ENCODE results near the gene TLX2.

Gene TLX2

DNA sequence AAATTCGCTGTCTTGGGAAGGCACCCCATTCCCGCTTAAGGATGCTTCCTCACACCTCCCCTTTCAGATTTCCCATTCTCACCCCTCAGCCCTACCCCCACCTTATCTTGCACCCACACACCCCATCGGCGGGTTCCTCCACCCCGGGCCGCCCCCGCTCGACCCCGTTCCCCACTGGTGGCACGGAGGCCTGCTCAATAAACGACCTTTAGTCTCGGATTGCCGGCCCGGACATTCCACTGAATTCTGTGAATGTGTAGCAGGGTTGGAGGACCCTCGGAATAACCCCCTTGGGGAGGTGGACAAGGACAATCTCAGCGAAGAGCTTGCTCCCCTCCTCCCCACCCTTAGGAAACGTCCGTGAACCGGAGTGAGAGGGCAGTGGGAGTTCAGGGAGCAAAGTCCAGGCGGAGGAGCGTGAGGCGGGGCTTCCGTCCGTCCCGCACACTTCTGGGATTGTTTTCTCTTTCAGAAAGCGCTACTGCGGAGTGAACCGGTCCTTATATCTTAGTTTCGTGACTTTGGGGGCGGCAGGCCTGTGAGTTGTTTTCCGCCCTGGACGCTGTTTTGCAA, 12.0 kb upstream of the TLX2 start:
- H3K27me3 ChIP-seq (ENCODE audit: insufficient read depth, poor library complexity, severe bottlenecking): peaks cover 60% of the 10 kb centered on the region
- H3K4me3 ChIP-seq (replicated peaks; ENCODE audit: insufficient read depth, low read length): peak overlapping the region; percentile 27
- no peak overlapping the region for H3K27ac ChIP-seq (replicated peaks)
- DNase-seq (ENCODE audit: low read depth in 1 of 2, low spot score in 1 of 2): no peak
- TF ChIP-seq, protein P1, sequence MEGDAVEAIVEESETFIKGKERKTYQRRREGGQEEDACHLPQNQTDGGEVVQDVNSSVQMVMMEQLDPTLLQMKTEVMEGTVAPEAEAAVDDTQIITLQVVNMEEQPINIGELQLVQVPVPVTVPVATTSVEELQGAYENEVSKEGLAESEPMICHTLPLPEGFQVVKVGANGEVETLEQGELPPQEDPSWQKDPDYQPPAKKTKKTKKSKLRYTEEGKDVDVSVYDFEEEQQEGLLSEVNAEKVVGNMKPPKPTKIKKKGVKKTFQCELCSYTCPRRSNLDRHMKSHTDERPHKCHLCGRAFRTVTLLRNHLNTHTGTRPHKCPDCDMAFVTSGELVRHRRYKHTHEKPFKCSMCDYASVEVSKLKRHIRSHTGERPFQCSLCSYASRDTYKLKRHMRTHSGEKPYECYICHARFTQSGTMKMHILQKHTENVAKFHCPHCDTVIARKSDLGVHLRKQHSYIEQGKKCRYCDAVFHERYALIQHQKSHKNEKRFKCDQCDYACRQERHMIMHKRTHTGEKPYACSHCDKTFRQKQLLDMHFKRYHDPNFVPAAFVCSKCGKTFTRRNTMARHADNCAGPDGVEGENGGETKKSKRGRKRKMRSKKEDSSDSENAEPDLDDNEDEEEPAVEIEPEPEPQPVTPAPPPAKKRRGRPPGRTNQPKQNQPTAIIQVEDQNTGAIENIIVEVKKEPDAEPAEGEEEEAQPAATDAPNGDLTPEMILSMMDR (IDR thresholded peaks at IDR 0.05; ENCODE audit: insufficient read depth, low read length): no peak
- TF ChIP-seq POLR2AphosphoS5 (IDR thresholded peaks at IDR 0.05; ENCODE audit: low read depth) (no peak), SPI1 (IDR thresholded peaks at IDR 0.05; ENCODE audit: borderline replicate concordance, low read depth) (no peak), GABPA (IDR thresholded peaks at IDR 0.05; ENCODE audit: low read depth) (no peak)
- TF ChIP-seq, protein P2, sequence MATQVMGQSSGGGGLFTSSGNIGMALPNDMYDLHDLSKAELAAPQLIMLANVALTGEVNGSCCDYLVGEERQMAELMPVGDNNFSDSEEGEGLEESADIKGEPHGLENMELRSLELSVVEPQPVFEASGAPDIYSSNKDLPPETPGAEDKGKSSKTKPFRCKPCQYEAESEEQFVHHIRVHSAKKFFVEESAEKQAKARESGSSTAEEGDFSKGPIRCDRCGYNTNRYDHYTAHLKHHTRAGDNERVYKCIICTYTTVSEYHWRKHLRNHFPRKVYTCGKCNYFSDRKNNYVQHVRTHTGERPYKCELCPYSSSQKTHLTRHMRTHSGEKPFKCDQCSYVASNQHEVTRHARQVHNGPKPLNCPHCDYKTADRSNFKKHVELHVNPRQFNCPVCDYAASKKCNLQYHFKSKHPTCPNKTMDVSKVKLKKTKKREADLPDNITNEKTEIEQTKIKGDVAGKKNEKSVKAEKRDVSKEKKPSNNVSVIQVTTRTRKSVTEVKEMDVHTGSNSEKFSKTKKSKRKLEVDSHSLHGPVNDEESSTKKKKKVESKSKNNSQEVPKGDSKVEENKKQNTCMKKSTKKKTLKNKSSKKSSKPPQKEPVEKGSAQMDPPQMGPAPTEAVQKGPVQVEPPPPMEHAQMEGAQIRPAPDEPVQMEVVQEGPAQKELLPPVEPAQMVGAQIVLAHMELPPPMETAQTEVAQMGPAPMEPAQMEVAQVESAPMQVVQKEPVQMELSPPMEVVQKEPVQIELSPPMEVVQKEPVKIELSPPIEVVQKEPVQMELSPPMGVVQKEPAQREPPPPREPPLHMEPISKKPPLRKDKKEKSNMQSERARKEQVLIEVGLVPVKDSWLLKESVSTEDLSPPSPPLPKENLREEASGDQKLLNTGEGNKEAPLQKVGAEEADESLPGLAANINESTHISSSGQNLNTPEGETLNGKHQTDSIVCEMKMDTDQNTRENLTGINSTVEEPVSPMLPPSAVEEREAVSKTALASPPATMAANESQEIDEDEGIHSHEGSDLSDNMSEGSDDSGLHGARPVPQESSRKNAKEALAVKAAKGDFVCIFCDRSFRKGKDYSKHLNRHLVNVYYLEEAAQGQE (IDR thresholded peaks at IDR 0.05; ENCODE audit: insufficient replicate concordance, low read depth): no peak

DNA sequence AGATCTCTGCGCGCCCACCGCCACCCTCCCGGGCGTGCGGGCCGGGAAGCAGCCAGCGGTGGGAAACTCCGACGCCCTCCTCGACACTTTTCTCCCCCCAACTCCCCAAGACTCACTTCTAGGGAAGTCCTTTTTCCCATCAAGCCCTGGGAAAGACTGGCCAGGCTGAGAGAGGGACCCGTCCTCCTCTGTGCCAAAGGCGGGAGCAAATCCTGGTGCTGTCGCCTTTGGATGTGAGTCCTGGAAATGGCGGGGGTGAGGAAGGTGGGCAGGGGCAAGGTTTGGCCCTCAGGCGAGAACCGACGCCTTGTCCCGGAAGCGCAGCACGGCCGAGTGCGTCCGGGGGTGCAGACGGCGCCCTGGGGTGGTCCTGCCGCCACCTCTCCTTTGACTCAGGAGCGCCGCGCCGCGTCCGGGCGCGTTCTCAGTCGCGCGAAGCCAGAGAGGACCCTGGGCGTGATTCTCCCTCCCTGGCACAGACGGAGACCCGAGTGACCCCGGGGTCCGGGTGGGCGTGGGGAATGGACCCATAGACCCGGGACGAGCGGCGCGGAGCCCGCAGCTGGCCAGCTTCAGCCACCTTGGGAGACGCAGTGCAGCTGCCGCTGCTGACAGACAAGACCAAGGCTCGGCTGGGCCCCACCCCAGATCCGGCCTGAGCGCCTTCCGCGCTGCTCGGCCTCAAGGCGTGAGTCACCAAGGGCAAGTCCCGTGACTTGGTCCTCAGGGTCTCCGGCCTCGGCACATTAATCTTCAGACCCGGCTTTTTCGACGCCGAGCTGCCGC, 11.3 kb upstream of the TLX2 start:
- Histone ChIP-seq H3K4me3 (replicated peaks; ENCODE audit: insufficient read depth, low read length) (peak overlapping the region; percentile 27), H3K27ac (replicated peaks) (no peak overlapping the region), H3K27me3 (ENCODE audit: insufficient read depth, poor library complexity, severe bottlenecking) (peaks cover 55% of the 10 kb centered on the region)
- DNase-seq (ENCODE audit: low read depth in 1 of 2, low spot score in 1 of 2): no peak
- no peak for TF ChIP-seq GABPA (IDR thresholded peaks at IDR 0.05; ENCODE audit: low read depth)
- no peak for TF ChIP-seq SPI1 (IDR thresholded peaks at IDR 0.05; ENCODE audit: borderline replicate concordance, low read depth)
- TF ChIP-seq, protein P1 (IDR thresholded peaks at IDR 0.05; ENCODE audit: insufficient read depth, low read length): no peak
- TF ChIP-seq POLR2AphosphoS5 (IDR thresholded peaks at IDR 0.05; ENCODE audit: low read depth): no peak
- TF ChIP-seq, protein P2 (IDR thresholded peaks at IDR 0.05; ENCODE audit: insufficient replicate concordance, low read depth): no peak

DNA sequence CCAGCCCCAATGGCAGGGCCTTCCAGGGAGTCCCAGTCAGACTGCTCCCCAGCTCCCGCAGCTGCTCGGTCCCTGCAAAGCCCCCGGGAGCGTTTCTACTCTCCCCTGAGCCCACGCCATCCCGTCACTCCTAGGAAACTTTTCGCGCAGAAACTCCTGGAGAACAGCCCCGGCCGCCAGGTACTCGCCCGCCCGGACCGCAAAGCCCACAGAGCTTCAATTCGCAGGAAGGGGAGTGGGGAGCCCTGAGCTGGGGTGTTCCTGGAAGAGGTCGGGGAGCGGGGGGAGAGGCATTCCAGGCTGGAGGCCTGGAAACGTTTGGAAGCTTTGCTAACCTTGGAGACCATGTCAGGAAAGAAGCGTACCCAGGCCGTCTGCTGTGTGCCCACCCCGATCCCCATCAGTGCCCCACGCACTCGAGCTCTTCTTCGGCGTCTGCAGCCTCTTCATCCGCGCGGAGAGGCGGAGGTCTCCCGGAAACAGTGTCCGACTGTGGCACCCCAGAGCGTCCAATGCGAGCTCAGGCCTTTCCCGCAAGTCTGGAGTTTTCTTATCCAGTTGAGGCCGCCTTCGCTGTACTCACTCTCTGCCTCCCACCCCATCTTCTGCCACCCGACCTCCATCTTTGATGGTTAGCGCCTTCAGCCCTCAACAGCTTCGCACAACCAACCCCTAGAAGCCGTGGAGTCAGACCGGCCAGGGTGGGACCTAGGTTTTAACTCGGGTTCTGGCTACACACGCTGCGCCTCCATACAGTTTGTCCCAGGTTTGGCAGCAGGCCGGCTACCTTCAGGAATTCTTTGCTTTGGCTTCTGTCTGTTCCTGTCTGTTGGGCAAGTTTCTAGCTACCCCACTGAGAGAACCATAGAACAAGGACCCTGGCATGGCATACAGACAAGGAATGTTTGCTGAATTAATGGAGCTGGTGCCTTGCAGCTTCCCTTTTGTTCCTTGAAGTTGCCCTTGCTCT, 10.5 kb upstream of the TLX2 start:
- Histone ChIP-seq H3K4me3 (replicated peaks; ENCODE audit: insufficient read depth, low read length) (no peak overlapping the region), H3K27me3 (ENCODE audit: insufficient read depth, poor library complexity, severe bottlenecking) (peaks cover 46% of the 10 kb centered on the region), H3K27ac (replicated peaks) (no peak overlapping the region)
- DNase-seq (ENCODE audit: low read depth in 1 of 2, low spot score in 1 of 2): no peak
- no peak for TF ChIP-seq SPI1 (IDR thresholded peaks at IDR 0.05; ENCODE audit: borderline replicate concordance, low read depth)
- TF ChIP-seq, protein P1 (IDR thresholded peaks at IDR 0.05; ENCODE audit: insufficient read depth, low read length): no peak
- TF ChIP-seq, protein P2 (IDR thresholded peaks at IDR 0.05; ENCODE audit: insufficient replicate concordance, low read depth): no peak
- TF ChIP-seq GABPA (IDR thresholded peaks at IDR 0.05; ENCODE audit: low read depth): no peak
- no peak for TF ChIP-seq POLR2AphosphoS5 (IDR thresholded peaks at IDR 0.05; ENCODE audit: low read depth)

Measured in HL-60 (cell line).